Stimulated activated CD4-positive, alpha-beta T cell treated with anti-CD3 and anti-CD28 coated beads, TNF-alpha, amount 100 ng/mL, for 4 hours (primary cell): ENCODE results near the gene P2RY13.

Experiments
- DNase-seq, 3 experiments: peaks; one replicate each; pipeline ENCODE4 v3.0.0-alpha.2; 2020; ENCODE audit warnings: low read depth in 3 of 3

The P2RY13 gene

GRCh38 chr3:151293127-151293526 is 36.2 kb downstream of the P2RY13 start:
- DNase-seq: no peak

DNA sequence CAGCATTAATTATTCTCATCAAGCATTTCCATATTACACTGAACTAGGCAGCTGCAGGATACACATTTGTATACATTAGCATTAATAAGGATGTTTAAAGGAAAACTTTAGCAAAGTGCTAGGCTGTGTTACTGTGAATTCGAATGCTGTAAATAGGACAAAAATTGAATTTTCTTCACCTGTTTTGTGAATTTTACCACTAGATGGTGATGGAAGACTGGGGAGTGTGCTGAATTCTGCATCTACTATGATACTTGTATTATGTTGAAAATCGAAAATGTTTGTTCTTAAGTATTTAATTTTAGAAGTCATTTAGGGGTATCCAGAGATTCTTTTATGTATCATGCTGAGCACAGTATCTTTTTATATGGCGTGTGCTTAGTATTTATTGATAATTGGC is 38.7 kb downstream of the P2RY13 start:
- DNase-seq: no peak

- DNase-seq: no peak
These were observed 39.9 kb downstream of the P2RY13 start for GRCh38 chr3:151289445-151289844.

DNA sequence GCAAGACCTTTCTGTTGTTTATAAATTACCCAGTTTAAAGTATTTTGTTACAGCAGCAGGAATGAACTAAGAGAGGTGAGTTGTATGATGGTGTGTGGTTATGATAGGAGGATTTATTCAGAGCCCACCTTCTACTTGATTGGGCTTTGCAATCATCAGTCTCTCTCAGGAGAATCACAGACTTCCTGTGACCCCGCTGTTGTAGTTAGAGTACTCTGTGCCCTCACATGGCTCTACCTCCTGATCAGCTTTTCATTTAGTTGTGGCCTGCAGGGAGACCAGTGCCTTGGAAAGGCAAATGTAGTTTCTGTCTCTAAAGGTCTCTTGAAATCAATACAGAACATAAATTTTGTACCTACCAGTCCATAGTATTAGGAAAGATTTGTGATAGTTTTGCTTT is 43.4 kb downstream of the P2RY13 start:
- no peak for DNase-seq

- no peak for DNase-seq
These were observed 45.4 kb downstream of the P2RY13 start for GRCh38 chr3:151283907-151284461.

- no peak for DNase-seq
These were observed 46.0 kb downstream of the P2RY13 start for GRCh38 chr3:151283387-151283786.

DNA sequence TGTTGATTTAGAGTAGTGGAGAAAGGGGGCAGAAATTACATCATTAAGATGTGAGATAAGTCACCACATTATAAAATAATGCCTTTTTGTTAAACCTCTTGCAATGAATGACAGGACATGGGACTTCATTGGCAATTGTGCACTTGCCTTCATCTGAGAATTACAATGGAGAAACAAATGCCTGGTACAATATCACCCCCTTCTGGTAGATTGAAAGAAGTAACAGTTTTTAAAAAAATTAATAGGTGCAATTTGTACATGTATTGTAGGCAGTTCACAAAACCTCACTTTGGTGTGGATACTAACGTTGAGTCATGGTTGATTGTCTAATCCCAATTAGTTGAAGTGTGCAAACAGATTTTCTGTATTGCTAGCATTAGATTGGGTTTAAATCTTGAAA is 46.4 kb downstream of the P2RY13 start:
- no peak for DNase-seq

DNA sequence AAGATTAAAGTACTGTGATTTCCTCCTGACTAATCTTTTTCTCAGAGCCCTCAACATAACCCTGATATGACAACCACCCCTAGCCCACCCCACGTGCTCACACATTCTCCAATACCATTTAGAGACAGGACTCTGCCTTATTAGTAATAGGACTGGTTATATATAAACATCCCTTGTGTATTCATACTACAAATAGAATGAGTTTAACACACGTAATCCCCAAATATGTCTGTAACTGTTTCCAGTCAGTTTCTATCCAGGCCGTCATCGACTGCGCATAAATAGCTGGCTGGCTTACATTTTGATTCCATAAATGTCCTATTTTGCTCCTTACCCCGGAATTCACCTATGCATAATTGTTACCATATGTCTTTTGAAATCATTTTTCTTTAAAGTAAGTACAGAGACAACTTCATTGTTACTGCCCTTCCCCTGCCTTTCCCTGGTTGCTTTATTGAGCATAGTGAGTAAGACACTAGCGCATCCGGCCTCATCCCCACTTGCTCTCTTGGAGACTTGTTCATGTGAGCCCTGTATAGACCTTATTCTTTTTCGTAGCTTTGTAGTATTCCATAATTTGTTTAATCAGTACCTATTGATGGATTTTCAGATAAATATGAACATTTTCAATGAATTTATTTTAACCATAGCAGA is 47.6 kb downstream of the P2RY13 start:
- DNase-seq: no peak

DNA sequence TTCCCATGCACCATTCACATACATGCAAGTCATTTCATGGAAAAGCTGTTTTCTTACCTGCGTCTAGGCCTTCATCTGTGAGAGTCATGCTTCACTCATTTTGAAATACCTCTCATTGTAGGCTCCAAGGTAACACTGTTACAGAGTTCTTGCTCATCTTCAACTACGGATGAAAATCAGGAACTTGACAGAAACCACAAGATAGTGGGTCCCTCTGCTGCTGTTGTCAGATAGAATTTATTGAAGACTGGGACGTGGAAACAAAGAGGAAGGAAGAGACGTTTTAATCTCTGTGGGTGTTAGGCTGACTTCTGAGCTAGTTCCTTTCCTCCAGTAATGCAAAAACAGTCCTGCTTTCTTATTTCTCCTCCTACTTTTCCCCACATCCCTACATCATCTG is 51.1 kb downstream of the P2RY13 start, which contains the start of gene P2RY14:
P2RY14 (minus strand) TSS at position 313 of the 400 bp plus-strand sequence. CDS start 64,226 bp downstream, outside the sequence.
- DNase-seq: no peak

GRCh38 chr3:151276687-151277042 is 52.7 kb downstream of the P2RY13 start:
- DNase-seq: no peak
